Measurements from ENCODE around the gene ZDHHC13. TPM values are rescaled to one million over a fixed set of nuclear protein-coding genes. Genes with fewer than 3 reads are reported as not detected.

ZDHHC13 gene
- total RNA-seq, 3 donors from 2014 or later: 6.9 to 30.0 (median 22.0) TPM

- H3K4me3 ChIP-seq: no peak overlapping the region
- H3K4me1 ChIP-seq: no peaks in the 10 kb centered on the region
- H3K27ac ChIP-seq: no peak overlapping the region
- intact Hi-C loops (cut with DNase I; ENCODE audit: low total_unique reads): no loop called here
- H3K36me3 ChIP-seq: no peaks in the 10 kb centered on the region
- TF ChIP-seq POLR2AphosphoS5 (IDR thresholded peaks at IDR 0.05): no peak
- no peak for TF ChIP-seq CTCF (IDR thresholded peaks at IDR 0.05)
- TF ChIP-seq POLR2A (IDR thresholded peaks at IDR 0.05): no peak
- no peaks in the 10 kb centered on the region for H3K27me3 ChIP-seq
- no peaks in the 10 kb centered on the region for H3K9me3 ChIP-seq
- DNase-seq (ENCODE audit: low spot score in 2 of 2): no peak
Measured at GRCh38 chr11:19107125-19107524, 9.8 kb upstream of the ZDHHC13 start.

- Histone ChIP-seq H3K4me1 (no peaks in the 10 kb centered on the region), H3K9me3 (no peaks in the 10 kb centered on the region), H3K4me3 (no peak overlapping the region), H3K36me3 (no peaks in the 10 kb centered on the region), H3K27me3 (no peaks in the 10 kb centered on the region), H3K27ac (no peak overlapping the region)
- intact Hi-C loops (cut with DNase I; ENCODE audit: low total_unique reads): no loop called here
- DNase-seq (ENCODE audit: low spot score in 2 of 2): no peak
- TF ChIP-seq POLR2AphosphoS5 (IDR thresholded peaks at IDR 0.05): no peak
- no peak for TF ChIP-seq POLR2A (IDR thresholded peaks at IDR 0.05)
- TF ChIP-seq CTCF (IDR thresholded peaks at IDR 0.05): no peak
Measured at GRCh38 chr11:19110295-19110694, 6.7 kb upstream of the ZDHHC13 start.

GRCh38 chr11:19111809-19112208 is 5.2 kb upstream of the ZDHHC13 start:
- no peak for TF ChIP-seq POLR2A (IDR thresholded peaks at IDR 0.05)
- no peak for TF ChIP-seq CTCF (IDR thresholded peaks at IDR 0.05)
- TF ChIP-seq POLR2AphosphoS5 (IDR thresholded peaks at IDR 0.05): no peak
- intact Hi-C loops (cut with DNase I; ENCODE audit: low total_unique reads): no loop called here
- Histone ChIP-seq H3K4me1 (no peaks in the 10 kb centered on the region), H3K27ac (no peak overlapping the region), H3K27me3 (no peaks in the 10 kb centered on the region), H3K4me3 (no peak overlapping the region), H3K36me3 (no peaks in the 10 kb centered on the region), H3K9me3 (no peaks in the 10 kb centered on the region)
- no peak for DNase-seq (ENCODE audit: low spot score in 2 of 2)

GRCh38 chr11:19116276-19116970 is 545 bp upstream of the ZDHHC13 start:
- no peaks in the 10 kb centered on the region for H3K9me3 ChIP-seq
- intact Hi-C loops (cut with DNase I; ENCODE audit: low total_unique reads): no loop called here
- H3K27ac ChIP-seq: peak overlapping the region; percentile 88
- TF ChIP-seq POLR2A (IDR thresholded peaks at IDR 0.05) (no peak), CTCF (IDR thresholded peaks at IDR 0.05) (no peak), POLR2AphosphoS5 (IDR thresholded peaks at IDR 0.05) (no peak)
- no peak for DNase-seq (ENCODE audit: low spot score in 2 of 2)
- no peaks in the 10 kb centered on the region for H3K36me3 ChIP-seq
- no peaks in the 10 kb centered on the region for H3K4me1 ChIP-seq
- H3K27me3 ChIP-seq: no peaks in the 10 kb centered on the region
- peak overlapping the region; percentile 70 to 84 (median 77) for H3K4me3 ChIP-seq

- H3K27me3 ChIP-seq: no peaks in the 10 kb centered on the region
- no peaks in the 10 kb centered on the region for H3K36me3 ChIP-seq
- H3K4me1 ChIP-seq: no peaks in the 10 kb centered on the region
- intact Hi-C loops (cut with DNase I; ENCODE audit: low total_unique reads): loop anchor here (1.0 kb wide), 1 partner anchor 11 kb away; no protein-coding TSS in a partner anchor
- peak overlapping the region; percentile 70 to 84 (median 77) for H3K4me3 ChIP-seq
- peak overlapping the region; percentile 88 for H3K27ac ChIP-seq
- DNase-seq (ENCODE audit: low spot score in 2 of 2): no peak
- no peak for TF ChIP-seq CTCF (IDR thresholded peaks at IDR 0.05)
- TF ChIP-seq POLR2AphosphoS5 (IDR thresholded peaks at IDR 0.05): no peak
- TF ChIP-seq POLR2A (IDR thresholded peaks at IDR 0.05): no peak
- H3K9me3 ChIP-seq: no peaks in the 10 kb centered on the region
Measured at GRCh38 chr11:19117760-19118097, 761 bp downstream of the ZDHHC13 start.
